8988T (cell line): Measurements from ENCODE around the gene HDAC7.
"Not testable (repeated sequence)": the region's sequence is repeated elsewhere in the genome, so short reads cannot be mapped to it uniquely, and the experiment has no call there.

Experiments used
- DNase-seq: peaks from one replicate; pipeline ENCODE4 v3.0.0; 2011

HDAC7 gene

DNA sequence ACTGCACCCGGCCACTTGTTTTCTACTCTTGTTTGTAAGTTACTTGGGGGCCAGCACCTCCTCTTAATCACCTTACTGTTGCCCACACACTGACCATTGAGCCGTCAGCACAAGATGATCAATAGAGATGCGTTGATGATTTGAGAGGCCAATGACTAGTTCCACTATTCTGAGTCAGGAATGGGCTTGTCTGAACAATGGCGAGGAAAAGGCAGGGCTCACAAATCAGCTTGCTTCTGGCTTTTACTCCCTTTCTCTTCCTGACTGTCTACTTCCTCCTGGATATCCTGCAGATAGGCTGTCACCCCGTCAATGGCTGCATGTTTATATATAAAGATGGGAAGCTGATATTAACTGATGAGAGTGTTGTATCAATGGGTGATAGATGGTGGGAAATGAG lies 29.1 kb upstream of the HDAC7 start:
- no peak for DNase-seq

DNA sequence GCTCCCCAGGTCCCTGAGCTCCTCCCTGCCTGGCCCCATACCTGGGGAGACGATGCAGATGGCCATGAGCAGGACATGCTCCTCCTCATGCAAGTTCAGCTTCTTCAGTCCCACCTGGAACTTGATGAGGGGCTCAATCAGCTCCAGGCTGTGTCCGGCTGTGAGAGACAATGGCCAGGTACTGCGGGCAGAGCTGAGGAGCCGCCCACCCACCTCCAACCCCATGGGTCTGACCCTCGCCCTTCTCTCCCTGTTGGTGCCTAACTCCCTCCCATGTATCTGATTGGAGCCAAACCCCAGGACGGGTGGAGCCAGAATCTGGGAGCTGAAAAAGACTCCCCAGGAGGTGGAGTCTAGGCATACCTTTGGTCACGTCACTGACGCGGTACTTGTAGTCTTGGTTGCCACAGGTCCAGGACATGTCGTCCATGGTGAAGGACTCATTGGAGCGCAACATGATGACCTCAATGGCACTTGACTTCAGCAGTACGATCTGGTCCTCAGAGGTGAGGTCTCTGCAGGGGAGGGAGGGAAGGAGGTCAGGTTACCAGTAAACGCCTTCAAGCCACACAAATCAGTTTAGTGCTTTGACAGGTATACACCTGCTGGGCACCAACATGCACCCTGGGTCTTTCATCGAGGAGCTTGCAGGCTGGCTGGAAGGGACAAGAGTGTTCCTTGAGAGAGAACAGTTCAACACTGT lies 26.7 kb upstream of the HDAC7 start:
- DNase-seq, result no peak

GRCh38 chr12:47845081-47845480 lies 25.4 kb upstream of the HDAC7 start:
- DNase-seq, result no peak

GRCh38 chr12:47844264-47845019 lies 24.7 kb upstream of the HDAC7 start:
- DNase-seq, result no peak

GRCh38 chr12:47843226-47843980 lies 23.7 kb upstream of the HDAC7 start:
- DNase-seq, result peak; percentile 83

DNA sequence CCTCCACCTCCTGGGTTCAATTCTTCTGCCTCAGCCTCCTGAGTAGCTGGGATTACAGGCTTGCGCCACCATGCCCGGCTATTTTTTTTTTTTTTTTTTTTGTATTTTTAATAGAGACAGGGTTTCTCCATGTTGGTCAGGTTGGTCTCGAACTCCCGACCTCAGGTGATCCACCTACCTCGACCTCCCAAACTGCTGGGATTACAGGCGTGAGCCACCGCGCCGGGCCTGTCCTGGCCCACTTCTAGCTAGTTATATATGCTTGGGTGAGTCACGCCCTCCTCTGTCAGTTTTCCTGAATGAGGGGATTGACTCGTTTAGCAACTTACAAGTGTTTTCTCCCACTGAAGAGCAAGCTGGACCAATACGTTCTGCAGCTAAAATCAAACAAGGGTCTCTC lies 22.8 kb upstream of the HDAC7 start:
- not testable (repeated sequence) for DNase-seq

DNA sequence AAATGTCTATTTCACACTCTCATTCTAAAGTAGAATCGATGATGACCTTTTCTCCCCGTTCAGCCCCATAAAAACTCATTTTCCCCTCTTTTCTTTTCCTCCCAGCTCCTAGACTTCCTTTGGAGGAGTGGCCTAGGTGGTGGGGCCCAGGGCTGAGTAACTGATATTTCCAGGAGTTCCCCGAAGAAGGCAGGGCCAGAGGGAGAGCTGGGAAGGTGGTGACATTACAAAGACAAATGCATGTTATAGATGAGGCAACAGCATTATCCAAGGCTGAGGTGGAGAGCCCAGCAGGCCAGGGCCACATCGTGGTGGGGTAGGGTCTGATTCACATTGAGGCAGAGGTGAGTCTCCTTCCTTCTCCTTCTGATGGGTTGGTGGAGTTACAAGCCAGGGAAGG lies 22.2 kb upstream of the HDAC7 start:
- no peak for DNase-seq

GRCh38 chr12:47841501-47841900 lies 21.8 kb upstream of the HDAC7 start:
- no peak for DNase-seq

DNA sequence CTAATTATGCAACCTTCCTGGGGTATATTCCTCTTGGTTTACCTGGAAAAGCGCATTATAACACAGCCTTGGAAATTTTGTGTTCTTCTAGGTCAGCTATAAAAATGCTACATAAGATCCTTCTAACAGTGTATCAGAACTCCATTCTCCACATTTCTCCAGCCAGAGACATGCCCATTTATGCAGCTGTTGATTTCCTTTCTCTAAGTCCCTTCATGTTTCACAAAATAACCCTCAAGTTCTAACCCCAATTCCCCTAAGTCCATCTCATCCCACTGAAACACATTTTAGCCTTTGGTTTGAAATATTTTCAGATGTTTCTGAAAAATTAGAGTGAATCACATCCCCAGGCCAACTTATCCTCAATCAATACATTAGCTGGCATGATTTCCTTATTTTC lies 20.9 kb upstream of the HDAC7 start:
- DNase-seq, result no peak

DNA sequence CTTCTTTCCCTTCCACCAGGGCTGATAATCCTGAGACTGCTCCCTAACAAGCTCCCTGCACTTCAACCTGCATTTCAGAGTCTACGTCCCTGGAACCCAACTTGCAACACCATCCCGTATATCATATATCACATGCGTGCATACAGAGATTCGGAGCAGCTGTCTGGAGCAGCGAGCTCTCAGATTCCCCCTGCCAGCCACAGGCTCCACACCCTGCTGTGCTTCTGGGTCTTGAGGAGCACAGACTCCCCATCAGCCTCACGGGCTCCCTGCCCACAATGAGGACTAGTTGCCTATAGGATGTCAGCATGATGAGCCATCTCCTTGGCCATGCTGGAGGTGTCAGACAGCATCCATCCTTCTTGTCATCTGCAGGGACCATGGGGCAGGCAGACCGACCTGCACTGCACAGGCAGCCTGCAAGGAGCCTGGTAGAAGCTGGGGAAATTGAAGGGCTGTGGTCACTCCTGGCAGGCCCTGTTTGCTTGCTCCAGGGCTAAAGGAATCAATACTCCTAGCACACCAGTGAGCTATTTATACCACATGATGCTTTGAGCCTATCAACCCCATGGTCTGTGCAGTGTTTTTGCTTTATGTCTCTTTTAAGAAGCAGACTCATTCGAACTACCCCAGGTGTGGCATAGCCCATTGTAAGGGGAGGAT lies 19.6 kb upstream of the HDAC7 start:
- DNase-seq, result no peak

- no peak for DNase-seq
Measured at GRCh38 chr12:47838286-47838931, 18.7 kb upstream of the HDAC7 start.

DNA sequence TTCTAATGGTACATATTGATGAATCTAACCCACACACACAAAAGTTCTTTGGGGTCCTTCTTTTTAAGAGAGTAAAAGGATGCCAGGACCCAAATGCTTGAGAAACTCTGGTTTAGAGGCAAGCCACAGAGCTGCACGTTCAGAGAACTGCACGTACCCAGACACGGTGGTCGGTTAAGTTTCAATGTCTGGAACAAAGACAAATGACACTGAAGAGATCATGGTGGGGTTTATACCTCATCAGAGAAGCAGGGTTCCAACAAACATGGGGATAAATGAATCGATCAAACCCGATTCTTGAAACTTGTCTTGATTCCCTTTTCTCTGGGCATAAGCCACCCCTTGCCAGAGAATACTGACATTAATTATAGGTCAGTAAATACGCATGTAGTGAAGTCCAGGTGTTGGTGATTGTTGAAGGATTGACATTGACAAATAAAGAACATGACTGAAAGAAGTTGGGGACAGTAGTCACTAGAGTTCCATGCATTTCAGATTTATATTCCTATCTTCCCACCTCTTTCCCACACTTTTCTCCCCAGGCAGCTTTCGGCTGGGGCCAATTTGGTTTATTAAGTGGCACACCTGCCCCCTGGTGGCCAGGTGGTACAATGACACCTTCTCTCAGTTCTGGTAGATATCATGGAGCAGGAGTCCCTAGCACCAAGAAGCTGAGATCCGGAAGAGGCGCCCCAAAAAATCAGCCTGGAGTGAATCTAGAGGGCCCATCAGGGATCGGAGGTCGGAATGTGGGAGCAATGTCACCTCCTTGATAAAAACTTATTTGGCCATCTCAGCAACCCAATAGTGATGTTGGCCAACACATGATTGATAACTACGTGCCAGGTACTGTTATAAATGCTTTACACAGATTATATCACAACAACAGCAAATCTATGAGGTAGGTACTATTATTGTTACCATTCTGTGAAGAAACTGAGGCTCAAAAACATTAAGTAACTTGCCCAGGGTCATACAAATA lies 17.8 kb upstream of the HDAC7 start:
- peak; percentile 75 for DNase-seq

DNA sequence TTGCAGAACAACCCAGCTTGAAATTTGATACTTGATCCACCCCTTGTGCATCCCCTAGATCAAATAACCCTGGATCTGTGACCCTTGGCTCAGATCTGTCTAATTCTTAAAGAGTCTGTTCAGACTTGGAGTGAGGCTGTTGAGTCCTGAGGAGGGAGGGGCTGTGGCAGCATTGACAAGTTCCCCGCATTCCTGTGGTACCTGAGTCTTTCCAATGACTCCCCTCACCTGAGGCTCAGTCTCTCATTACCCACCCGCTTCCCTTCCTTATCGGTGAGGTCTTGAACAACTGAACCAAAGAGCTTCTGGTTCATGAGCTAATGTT lies 16.1 kb upstream of the HDAC7 start:
- no peak for DNase-seq

DNA sequence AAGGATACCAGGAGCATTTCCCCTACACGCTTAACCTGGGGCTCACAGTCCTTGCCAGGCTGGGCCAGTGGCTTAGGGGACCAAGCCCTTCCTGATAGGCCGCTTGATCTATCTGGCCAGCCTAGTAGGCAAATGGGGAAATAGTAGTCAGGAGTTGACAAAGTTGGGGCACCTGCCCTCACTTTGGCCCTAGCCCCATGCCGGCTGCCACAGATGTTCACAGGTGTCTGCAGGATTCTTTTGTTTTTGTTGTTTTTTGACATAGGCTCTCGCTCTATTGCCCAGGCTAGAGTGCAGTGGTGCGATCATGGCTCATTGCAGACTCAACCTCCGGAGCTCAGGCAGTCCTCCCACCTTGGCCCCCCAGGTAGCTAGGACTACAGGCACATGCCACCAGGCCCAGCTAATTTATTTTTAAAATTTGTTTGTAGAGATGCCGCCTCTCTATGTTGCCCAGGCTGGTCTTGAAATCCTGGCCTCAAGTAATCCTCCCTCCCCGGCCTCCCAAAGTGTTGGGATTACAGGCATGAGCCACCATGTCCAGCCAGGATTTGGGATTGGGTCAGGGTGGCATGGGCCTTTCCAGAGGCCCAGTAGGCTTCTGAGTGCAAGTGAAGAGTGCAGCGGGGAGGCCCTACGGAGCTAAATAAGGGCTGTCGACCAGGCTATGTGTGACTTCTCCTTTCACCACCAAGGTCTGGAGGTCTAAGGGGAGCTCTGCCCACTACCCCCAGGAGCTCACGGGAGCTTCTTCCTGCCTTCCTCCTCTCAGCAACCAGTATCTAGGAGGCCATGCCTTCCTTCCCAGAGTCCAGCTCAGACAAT lies 15.5 kb upstream of the HDAC7 start:
- no peak for DNase-seq

DNA sequence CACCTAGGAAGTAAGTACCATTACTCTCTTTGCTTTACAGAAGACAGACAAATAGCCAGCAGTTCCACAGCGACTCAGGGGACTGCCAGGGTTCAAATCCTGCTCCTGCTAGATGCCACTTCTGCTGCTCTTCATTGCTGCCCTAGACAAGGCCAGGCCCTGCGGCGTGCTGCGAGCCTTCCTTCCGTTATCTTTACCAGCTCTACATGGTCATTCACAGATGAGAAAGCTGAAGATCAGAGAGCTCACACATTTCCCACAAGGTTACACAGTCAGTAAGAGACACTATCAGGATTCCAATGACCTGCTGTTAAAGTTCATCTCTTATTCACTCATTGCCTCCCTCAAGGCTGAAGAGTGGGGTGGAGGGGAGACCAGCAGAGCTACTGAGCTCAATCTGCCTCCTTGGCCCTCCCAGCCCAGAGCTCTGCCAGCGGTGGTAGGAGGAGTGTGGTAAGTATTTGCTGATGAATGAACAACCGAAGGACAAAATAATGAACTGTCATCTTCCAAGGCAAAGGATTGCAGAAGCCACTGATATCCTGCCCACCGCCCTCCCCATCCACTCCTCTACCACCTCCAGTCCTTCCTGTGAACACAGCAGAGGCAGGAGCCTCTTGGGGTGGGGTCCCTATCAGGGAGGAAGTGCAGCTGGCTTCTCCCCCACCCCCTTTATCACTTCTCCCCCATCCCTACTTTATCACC lies 14.6 kb upstream of the HDAC7 start:
- no peak for DNase-seq

DNA sequence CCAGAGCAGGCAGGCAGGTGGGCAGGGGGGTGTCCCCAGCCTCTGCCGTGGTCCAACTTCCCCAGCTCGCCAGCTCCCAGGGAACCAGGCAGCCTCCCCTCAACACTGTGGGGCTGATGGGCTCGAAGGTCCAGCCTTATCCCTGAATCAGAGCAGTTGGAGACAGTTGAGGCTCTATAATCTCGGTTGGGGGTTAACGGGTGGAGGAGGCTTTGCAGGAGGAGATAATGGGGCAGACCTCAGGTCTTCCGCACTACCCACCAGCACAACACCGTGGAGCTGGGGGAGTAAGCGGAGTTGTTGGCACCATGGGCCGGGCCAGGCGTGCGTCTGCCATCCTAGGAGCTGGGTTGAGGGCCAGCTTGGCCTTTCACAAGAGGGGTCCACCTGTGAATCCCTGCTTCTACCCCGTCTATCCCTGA lies 13.9 kb upstream of the HDAC7 start:
- DNase-seq, result no peak

- no peak for DNase-seq
Measured at GRCh38 chr12:47832263-47832933, 12.7 kb upstream of the HDAC7 start.

GRCh38 chr12:47829584-47829983 lies 9.9 kb upstream of the HDAC7 start:
- DNase-seq, result no peak

DNA sequence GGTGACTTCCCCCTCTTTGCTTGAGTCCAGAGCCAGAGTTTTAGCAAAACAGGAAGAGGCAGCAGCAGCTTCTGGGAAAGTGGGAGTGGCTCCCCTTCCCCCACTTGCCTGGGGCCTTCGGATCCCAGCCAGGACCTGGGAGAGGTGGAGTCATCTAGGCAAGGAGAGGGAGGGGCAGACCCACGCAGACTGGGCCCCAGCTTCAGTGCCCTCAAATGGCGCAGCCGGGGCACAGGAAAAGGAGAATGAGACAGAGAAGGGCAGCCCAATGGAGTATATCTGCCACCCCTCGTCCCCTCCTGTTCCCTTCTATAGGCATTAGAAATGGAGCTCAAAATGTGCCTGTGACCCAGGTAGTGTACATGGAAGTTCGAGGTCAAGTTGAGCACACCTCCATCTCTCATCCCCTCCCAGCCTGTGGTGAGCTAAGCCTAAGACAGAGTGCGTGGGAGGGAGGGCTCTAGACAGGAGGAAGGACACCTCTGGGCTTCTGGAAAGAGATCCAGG lies 9.3 kb upstream of the HDAC7 start:
- no peak for DNase-seq
